Measurements from ENCODE around the gene C5orf22.
"Not testable (repeated sequence)": the region's sequence is repeated elsewhere in the genome, so short reads cannot be mapped to it uniquely, and the experiment has no call there.

The C5orf22 gene

GRCh38 chr5:31561946-31562345, 29.8 kb downstream of the C5orf22 start:
- TF ChIP-seq CTCF (conservative IDR thresholded peaks at IDR 0.05; ENCODE audit: control insufficient read depth, insufficient read depth, low read depth, low read length), result no peak
- H3K4me3 ChIP-seq (ENCODE audit: control insufficient read depth, low read depth, low read length), result no peak overlapping the region
- DNase-seq (ENCODE audit: low read depth), result peak; percentile 36

GRCh38 chr5:31563216-31563615, 31.1 kb downstream of the C5orf22 start:
- no peak for DNase-seq (ENCODE audit: low read depth)
- no peak for TF ChIP-seq CTCF (conservative IDR thresholded peaks at IDR 0.05; ENCODE audit: control insufficient read depth, insufficient read depth, low read depth, low read length)
- no peak overlapping the region for H3K4me3 ChIP-seq (ENCODE audit: control insufficient read depth, low read depth, low read length)

GRCh38 chr5:31566362-31566761, 34.3 kb downstream of the C5orf22 start:
- not testable (repeated sequence) for DNase-seq (ENCODE audit: low read depth); H3K4me3 ChIP-seq (ENCODE audit: control insufficient read depth, low read depth, low read length)

- TF ChIP-seq CTCF (conservative IDR thresholded peaks at IDR 0.05; ENCODE audit: control insufficient read depth, insufficient read depth, low read depth, low read length), result no peak
- no peak overlapping the region for H3K4me3 ChIP-seq (ENCODE audit: control insufficient read depth, low read depth, low read length)
- DNase-seq (ENCODE audit: low read depth), result no peak
These were observed 36.3 kb downstream of the C5orf22 start for GRCh38 chr5:31568302-31568835.

- no peak for TF ChIP-seq CTCF (conservative IDR thresholded peaks at IDR 0.05; ENCODE audit: control insufficient read depth, insufficient read depth, low read depth, low read length)
- no peak overlapping the region for H3K4me3 ChIP-seq (ENCODE audit: control insufficient read depth, low read depth, low read length)
- DNase-seq (ENCODE audit: low read depth), result no peak
These were observed 37.0 kb downstream of the C5orf22 start for GRCh38 chr5:31569068-31569467.

GRCh38 chr5:31573494-31574142, 41.5 kb downstream of the C5orf22 start:
- TF ChIP-seq CTCF (conservative IDR thresholded peaks at IDR 0.05; ENCODE audit: control insufficient read depth, insufficient read depth, low read depth, low read length), result no peak
- no peak overlapping the region for H3K4me3 ChIP-seq (ENCODE audit: control insufficient read depth, low read depth, low read length)
- no peak for DNase-seq (ENCODE audit: low read depth)

- no peak for DNase-seq (ENCODE audit: low read depth)
- H3K4me3 ChIP-seq (ENCODE audit: control insufficient read depth, low read depth, low read length), result no peak overlapping the region
- TF ChIP-seq CTCF (conservative IDR thresholded peaks at IDR 0.05; ENCODE audit: control insufficient read depth, insufficient read depth, low read depth, low read length), result no peak
These were observed 42.7 kb downstream of the C5orf22 start for GRCh38 chr5:31574772-31575171.

All from fibroblast of mammary gland (primary cell).